A204.1 (cell line): ENCODE results near the gene MVB12B.

Experiments used
- FAIRE-seq: peaks from 2 replicates; lab custom pipeline; 2012; peaks lifted over from hg19 to GRCh38; lab: Jason Lieb, UNC

The MVB12B gene

DNA sequence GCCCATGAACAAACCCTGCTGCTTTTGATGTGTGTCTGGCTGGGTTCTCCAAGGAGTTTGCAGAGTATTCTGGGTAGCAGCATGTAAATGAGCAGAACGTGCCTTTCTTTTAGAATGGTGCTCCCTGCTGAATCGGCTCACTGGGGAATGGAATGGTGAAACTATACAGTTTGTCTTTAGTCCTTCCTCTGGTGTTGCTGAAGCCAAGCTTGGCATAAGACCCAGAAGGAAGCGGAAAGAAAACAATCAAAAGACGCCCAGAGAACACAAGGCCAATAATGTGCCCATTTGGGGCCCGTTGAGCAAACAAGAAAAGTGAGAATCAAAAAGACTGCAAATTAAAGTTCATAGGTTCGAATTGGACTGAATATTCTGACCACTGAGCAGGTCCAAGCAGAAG lies 60.1 kb downstream of the MVB12B start:
- FAIRE-seq, result no peak

DNA sequence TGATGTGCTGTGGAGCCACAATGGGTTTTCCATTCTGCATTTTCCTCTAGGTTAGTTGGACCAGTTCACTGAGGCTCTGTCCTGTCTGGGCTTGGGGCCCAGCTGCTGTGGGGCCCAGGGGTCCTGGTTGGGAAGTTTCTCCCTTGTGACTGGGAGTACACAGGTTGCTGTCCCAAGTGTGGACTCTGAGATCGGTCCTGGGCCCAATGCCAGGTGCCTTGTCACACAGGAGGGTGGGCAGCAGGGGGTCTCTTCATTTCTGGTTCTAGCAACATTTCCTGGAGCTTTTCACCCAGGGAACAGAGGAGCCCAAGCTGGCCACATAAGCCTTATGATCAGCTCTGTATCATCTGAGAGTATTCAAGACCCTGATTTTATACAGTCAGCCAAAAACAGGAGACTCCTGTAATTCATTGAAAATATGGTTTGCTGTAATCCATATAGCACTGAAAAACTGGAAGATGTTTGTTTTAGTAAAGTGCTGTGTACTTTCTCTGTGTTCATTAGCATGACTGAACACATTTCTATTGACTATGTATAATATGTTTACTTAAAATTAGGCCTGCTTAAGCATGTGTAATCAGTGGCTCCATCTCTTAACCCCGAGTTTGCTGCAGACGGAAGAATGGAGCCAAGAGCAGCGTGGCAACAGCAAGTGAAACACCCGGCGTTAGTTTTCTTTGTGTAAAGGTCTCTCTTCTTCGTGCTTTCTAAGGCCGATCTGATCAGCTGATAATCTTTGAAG lies 62.5 kb downstream of the MVB12B start:
- no peak for FAIRE-seq

DNA sequence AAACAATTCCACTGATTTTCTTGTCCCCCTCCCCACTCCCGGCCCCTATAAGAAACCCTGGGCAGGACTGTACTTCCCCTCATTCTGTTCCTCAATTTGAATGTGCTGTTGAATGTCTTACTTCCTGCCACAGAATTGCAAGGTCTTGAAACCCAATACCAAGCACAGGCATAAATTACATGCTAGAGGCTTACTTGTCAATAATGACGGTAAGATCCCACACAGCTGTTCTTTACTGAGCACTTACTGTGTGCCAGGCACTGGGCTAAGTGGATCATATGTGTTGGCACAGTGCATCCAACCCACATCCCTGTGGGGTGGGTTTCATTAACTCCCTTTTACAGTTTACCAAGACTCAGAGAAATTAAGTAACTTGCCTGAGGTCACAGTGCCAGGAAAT lies 63.4 kb downstream of the MVB12B start:
- FAIRE-seq, result no peak

DNA sequence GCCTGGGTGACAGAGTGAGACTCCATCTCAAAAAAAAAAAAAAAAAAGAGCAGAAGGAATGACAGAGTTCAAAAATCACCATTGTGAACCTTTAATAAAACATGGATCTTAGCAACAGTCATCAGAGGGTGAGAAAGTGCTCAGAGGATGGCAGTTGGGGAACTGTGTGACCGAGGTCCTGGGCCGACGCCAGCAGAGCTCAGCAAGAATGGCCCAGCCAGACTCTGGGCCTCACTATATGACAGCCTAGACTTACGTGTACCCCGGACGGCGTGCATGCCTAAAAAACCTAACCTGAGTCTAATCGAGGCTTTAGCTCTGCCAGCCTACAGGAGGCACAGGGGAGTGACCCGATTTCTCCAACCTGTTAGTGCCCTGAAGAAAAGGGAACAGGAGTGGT lies 64.3 kb downstream of the MVB12B start:
- no peak for FAIRE-seq

DNA sequence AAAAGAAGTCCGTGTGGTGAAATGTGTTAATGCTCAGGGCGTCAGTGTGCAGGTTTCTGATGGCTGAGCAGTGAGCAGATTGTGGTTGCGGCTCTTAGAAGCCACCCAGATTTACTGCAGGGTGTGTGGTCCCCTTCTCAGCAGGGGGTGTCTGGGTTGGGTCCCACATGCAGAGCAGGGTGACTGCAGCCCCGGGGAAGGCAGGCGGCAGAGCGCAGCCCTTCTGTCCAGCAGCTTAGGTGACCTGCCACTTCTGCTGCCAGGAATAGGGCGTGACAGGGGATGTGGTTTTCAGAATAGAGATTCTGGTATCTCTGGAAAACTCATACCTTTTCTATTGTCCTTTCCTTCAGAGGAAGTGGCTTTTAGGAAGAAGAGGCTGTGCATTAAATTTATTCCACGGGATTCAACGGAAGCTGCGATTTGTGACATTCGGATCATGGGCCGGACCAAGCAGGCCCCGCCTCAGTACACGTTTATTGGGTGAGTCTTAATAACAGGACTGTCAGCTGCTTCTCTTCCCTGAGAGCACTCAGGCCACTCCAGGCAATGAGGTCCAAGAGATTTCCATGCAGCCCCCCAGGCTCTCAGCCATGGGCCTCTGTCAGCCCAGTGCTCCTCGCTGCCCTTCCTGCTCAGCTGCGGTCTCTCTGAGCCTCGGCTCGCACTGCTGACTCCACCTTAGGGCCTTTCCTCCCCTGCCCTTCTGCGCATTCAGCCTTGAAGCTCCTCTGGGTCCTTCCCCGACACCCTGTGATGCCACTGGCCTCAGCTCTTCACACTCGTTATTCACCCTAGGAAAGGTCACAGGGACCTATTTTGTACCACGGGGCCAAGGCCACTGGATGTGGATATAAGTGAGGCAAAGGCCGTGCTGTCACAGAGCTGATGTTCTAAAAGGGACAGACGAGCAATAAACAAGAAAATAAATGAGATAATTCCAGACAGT lies 65.4 kb downstream of the MVB12B start:
- no peak for FAIRE-seq

DNA sequence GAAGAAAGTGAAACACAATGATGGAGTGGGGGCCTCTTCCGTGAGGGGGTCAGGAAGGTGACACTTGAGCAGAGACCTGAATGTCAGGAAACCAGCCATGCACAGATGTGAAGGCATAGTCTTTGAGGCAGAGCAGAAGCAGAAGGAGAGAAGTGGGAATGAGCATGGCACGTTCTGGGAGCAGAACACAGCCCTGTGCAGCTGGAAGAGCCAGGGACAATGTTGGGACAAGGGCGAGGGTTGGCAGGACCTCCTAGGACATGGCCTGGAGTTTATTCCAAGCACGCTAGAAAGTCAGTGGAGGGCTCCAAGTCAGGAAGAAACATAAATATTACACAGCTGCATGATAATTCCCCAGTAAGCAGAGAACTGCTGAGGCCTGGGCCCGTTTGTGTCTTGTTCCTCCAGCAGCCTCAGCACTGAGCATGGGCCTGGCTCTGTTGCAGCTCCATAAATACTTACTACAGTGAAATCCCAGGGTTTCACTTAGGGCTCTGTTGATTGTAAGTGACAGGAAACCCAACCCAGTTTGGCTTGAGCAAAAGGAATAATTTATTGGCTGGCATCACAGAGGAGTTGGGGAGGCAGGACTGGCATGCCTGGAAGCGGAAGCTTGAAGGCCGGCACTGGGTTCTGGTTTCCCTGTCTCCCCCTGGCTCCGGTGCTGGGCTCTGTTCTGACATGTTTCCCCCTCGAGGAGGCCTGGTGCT lies 66.2 kb downstream of the MVB12B start:
- no peak for FAIRE-seq

DNA sequence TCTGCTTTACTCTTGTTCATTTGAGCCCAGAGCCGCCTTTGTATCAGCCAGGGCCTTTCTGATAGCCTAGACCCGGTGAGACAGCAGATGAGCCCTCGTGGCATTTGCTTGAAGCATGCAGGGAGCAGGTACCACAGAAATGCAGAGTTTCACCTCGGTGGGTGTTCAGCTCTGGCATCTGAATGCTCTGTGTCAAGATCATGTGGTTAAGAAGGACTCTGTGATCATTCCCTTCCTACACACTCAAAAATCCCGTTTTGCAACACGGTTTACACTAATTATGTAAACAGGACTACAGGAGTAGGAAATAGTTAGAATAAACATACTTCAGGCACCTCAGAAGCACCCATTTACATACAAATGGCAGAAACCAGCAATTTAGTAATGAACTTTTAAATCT lies 67.2 kb downstream of the MVB12B start:
- no peak for FAIRE-seq

DNA sequence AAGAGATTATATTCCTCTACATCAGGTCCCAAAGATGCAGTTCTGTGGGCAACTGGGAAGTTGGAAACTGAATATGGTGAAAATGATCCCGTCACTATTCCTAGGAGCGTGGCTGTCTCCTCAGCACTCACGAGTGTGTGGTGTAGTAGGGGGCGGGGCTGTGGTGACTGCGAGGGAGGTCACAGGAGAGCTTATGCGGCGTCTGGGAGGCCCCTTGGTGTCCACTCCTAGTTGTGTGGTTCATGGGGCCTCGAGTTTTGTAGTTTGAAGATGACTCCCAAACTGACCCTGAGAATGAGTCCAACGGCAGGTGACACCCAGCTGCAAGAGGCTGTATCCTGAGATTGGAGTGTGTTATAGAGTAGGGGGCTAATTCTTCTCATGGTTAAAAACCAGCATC lies 68.2 kb downstream of the MVB12B start:
- FAIRE-seq, result no peak

DNA sequence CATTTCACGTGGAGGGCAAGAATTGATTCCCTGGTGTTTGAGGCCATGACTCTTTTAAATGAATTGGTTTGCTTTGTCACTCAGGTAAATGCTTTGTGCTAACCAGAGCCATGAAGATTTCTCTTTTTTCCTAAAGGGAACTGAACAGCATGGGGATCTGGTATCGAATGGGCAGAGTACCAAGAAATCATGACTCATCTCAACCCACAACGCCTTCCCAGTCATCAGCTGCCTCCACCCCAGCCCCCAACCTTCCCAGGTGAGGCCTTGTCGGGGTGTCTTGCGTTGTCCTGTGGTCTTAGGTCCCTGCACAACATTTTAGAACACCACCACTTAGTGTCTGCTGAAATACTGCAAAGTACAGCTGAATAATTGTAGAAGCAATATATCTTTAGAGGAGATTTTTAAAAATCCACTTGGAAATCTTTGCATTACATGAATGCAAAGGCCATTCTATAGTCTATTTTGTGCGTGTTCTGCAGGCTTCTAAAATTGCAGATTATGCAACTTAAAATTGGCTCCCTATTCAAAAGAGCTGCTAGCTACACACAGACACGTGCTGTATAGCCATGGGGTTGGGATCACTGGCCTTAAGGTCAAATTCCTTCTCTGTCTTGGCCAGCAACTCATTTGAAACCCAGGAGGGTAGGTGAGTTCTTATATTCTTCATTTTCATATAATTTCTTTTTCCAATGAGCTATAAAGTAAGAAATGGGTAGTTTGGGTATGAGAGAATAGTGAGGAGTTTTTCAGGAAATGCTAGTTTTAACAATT lies 69.0 kb downstream of the MVB12B start:
- FAIRE-seq, result no peak

DNA sequence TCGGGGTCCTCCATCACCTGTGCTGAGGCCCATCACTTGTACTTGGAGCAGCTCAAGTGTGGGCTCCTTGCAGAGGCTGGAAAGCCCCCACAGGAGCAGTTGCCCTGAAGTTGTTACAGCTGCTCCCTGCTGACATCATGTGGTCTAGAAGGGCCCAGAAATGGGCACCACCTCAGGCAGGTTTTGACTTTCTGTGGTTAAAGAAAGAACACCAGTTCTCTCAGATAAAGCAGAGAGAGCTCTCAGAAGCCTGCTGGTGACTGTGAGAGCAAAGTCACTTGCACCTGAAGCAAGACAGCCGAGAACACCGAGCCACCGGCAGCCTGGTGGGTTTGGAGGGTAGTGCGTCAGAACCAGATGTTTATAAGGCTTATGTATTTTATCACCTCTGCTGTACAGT lies 70.4 kb downstream of the MVB12B start:
- FAIRE-seq, result no peak

DNA sequence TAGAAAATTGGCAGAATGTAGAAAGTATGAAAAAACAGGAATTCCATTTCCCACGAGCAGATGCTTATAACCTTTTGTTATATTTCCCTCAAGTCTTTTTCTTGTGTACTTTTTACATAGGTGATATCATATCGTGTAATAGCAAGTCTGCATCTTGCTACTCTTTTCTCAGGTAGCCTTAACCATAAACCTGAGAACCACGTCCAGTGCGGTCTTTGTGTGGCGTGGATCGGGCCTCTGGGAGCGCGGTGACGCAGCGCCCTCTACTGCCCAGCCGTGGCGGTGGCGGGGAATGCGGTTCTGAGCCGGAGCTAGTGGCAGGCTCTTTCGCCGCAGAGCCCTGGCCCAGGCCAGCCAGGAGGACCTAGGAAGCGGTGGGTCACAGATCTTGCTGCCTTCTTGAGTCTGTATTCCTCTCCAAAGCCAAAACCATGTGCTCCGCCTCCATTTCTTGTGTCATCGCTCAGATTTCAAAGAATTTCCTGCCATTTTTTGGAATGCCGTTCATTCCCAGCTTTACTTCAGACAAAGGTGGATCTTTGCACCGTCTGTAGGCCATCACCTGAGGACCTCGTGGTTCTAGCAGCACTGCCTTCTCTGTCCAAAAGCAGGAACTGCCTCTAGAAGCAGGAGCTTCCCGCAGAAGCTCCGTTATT lies 71.9 kb downstream of the MVB12B start:
- no peak for FAIRE-seq

DNA sequence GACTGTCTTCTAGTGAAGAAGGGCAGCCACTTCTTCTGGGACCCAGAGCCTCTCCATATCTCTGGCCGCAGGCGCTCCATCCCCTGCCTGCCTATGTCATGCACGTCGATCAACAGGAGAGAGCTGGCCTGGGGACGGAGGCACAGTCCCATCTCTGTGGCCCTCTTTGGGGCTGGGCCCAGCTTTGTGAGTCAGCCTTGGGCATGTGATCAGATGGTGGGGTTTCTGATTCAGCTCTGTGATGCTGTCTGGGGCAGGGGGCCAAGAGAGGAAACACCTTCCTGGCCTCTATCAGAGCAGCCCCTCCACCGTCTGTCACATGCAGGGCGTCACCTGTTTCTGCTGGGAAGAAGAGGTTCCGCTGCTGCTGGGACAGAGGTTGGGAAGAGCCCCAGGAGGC lies 72.6 kb downstream of the MVB12B start:
- FAIRE-seq, result no peak

DNA sequence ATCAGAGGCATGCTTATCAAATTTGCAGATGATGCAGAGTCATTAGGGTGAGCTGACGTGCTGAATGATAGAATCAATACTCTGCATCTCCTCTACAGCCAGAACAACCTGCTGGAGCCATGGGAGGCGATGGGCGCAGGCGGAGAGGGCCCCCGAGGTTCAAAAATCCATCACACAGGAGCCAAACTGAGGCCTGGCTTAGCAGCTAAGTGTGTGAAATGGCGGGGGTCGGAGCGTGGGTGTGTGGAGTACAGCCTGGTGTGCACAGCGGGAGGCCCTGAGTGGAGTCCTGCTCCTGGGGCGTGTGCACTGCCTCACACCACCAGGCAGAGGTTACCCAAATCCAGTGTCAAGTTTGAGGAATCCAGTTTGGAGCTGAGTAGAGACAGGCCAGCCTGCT lies 73.2 kb downstream of the MVB12B start:
- FAIRE-seq, result no peak

DNA sequence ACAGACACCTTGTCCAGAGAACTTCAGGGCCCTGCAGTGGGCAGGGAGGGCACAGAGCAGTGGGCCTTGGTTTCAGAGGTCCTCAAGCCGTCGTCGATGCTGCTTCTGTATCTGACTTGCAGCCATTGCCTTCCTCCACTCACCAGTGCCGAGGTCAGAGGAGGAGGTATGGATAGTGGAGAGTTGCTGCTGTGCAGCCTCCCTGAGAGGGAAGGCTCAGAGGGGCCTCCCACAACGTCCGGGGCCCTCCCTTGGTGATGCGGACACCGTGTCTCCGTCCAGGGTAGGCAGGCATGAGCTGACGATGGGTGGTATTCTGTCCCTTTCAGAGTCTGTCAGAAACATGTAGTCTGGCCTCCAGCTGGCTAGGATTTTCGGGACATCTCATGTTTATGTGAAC lies 73.9 kb downstream of the MVB12B start:
- FAIRE-seq, result no peak

DNA sequence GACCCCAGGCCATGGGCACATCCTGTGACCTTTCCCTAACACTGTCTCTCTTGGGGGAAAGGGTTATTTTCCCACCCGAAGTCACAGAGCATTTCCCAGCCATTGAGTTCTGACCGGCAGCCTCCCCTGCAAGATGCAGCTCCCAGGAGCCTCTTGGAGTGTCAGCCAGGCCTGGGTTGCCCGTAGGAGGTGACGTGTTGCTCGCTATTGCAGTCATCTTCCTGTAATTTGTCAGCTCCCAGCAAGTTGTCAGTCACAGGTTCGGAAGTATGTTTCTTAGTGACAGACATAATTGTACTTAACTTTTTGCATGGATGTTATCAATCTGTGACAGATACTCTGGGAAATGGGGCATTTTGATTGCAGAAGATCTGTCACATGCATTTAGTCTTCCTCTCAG lies 74.5 kb downstream of the MVB12B start:
- FAIRE-seq, result no peak

DNA sequence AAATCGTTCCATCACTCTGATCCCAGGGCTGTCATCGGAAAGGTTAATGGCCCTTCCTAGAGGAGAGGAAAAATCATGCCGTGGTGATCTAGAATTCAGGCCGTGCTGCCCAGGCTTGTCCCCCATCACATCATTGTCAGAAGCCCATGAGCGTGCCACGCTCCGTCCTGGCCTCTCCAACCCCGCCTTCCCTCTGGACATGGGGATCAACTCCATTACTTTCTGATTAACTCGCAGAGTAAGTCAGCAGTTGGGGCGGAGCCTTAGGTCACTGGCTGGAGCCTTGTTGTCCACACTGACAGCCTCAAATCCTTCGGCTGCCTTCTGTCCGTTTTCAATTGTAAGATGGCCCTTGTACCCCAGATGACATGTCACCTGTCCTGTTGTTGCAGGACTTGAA lies 75.0 kb downstream of the MVB12B start:
- no peak for FAIRE-seq

DNA sequence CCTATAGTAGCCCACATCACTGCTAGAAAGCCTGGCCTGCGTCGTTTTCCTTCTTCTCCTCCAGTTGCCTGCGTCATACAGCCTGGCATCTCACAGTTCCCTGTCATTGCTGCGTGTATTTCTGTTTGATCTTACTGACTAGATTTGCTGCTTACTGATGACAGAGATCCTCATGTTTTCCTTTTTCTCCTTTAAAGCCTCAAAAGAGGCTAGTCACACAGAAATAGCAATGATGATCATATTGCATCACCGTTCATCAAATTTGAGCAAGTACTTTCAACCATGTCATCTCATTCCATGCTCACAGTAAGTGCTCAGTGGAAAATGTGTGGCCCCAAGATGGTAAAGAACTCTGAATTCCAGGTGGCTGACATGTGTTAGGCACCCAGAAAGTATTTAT lies 76.8 kb downstream of the MVB12B start:
- FAIRE-seq, result no peak

DNA sequence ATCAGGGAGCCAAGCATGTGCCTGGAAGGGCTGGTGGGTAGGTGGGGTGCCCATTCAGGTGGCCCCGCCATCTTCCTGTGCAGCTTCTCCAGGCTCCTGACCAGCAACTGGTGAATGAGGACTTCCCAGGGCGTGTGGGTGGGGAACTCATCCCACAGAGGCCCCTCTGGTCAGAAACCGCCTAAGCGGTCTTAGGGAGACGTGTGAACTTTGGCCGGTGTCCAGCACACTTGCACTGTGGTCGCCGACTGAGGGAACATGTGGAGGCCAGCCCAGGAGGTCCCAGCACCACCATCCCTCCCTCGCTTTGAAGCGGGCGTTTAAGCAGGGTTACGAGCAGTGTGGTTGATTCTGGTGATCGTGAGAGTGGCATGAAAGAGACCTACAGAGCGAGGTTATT lies 77.8 kb downstream of the MVB12B start:
- no peak for FAIRE-seq

DNA sequence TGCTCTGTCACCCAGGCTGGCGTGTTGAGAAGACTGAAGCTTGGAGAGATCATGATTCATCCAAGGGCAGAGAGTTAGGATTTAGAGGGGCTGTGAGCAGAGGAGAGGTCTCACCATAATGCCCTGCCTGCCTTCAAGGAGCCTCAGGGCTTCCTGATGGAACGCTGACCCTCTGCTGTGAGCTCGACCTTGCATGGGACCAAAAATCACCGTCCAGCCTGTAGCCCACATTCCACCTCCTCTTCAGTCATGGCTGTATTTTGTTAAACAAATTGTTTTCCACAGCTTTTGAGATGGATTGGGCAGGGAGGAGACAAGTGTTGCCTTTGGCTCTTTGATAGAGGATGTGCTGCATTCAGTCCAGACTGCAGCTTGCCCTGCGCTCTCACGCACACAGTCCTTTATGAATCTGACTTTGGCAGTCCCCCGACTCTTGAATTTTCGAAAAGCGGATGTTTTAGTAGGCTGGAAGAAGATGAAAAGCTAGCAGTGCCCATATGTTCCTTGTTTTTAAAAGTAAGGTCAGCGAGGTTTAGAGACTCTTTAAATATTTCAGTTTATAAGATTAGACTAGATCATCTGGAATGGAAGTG lies 79.5 kb downstream of the MVB12B start:
- no peak for FAIRE-seq

DNA sequence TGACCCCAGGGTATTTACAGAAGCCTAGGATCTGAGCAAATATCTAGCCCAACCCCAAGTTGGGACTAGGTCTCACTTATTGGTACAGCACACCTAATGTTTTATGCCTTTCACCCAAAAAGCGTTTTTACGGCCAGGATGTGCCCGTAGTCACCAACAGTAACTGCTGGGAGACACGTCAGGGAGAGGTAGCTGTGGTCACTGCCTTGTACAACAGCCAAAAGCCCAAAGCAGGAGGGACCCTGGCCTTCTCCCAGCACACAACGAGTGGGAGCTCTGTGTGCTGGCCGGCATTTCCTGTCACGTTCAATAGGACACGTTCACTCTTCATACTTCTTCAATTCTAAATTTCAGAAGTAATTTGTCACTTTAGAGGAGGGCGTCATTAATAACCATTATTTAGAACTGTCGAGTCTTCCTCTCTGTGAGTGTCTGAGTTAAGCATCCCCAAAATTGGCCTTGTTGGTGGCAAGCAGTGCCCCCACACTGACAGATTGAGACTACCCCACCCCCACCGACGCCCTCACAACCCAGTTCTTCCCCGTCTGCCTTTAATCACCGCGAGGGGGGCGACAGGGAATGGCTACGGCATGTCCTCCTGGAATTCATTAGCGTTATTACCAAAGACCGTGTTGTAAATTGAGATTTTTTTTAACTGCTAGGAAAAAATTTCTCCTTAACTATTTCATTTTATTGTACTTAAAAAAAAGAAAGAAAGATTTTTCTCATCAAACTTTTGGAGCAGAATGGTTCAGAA lies 80.7 kb downstream of the MVB12B start:
- FAIRE-seq, result no peak

DNA sequence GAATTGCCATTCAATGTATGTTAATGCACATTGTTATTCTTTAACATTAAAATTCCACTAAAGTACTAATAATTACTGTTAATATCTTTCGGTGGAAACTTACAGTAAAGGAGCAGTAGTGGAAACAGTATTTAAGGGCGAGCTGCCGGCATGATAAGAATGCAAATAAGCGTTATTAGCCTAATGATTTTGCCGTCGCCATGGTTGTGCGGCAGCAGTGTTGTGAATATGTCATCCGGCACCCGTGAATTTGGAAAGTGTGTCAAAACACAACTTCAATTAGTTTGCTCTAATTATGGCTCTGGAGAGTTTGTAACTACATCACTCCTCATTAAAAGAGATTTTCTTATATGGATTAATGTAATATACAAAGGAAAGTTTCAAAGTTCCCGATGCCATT lies 81.4 kb downstream of the MVB12B start:
- no peak for FAIRE-seq
